ENCODE results near the gene IL6R.

The IL6R gene

DNA sequence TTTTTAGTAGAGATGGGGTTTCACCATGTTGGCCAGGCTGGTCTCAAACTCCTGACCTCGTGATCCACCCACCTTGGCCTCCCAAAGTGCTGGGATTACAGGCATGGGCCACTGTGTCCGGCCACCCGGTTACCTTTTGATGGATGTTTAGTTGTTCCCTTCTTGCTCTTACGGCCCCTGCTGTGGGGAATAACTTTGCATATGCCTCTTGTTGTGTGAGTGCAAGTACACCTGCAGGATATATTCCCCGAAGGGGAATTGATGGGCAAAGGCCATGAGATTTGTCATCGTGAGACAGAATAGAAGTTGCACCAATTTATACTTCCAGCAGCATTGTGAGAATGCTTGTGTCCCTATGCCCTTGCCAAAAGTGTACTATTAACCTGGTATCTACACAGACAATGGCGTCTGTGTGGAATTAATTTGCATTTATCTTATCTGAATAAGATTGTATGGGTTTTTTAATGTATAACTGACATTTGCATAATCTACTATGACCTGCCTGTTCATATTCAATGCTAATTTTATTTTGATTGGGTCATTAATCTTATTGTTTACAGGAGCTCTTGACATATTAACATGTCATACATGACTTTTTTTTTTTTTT lies 8.1 kb downstream of the IL6R start:
- H3K4me3 ChIP-seq (ENCODE audit: low read depth, low read length), result no peak overlapping the region
- in situ Hi-C loops (cut with HindIII; ENCODE audit: low sequenced_read_pairs), result no loop called here
- no peak for TF ChIP-seq CTCF (IDR thresholded peaks at IDR 0.05; ENCODE audit: low read depth, low read length, missing control alignments)
- no peak for DNase-seq (ENCODE audit: low read depth)

- no peak for DNase-seq (ENCODE audit: low read depth)
- no peak overlapping the region for H3K4me3 ChIP-seq (ENCODE audit: low read depth, low read length)
- in situ Hi-C loops (cut with HindIII; ENCODE audit: low sequenced_read_pairs), result no loop called here
- TF ChIP-seq CTCF (IDR thresholded peaks at IDR 0.05; ENCODE audit: low read depth, low read length, missing control alignments), result no peak
These were observed 9.5 kb downstream of the IL6R start for GRCh38 chr1:154414606-154415005.

- in situ Hi-C loops (cut with HindIII; ENCODE audit: low sequenced_read_pairs), result no loop called here
- no peak for TF ChIP-seq CTCF (IDR thresholded peaks at IDR 0.05; ENCODE audit: low read depth, low read length, missing control alignments)
- no peak overlapping the region for H3K4me3 ChIP-seq (ENCODE audit: low read depth, low read length)
- DNase-seq (ENCODE audit: low read depth), result no peak
These were observed 11.6 kb downstream of the IL6R start for GRCh38 chr1:154416471-154417337.

DNA sequence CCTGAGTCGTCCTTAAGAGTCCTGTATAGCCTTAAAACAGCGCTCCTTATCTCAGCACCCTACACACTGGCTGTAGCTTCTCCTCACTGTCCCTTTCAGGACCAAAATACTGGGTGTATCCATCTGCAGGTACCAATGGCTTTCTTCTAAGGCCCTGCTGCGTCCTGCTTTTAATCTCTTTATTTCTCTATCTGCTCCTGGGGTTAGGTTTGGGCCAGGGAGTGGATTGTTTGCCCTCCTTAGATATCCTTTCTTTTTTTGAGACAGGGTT lies 12.1 kb downstream of the IL6R start:
- no peak overlapping the region for H3K4me3 ChIP-seq (ENCODE audit: low read depth, low read length)
- DNase-seq (ENCODE audit: low read depth), result no peak
- in situ Hi-C loops (cut with HindIII; ENCODE audit: low sequenced_read_pairs), result no loop called here
- TF ChIP-seq CTCF (IDR thresholded peaks at IDR 0.05; ENCODE audit: low read depth, low read length, missing control alignments), result no peak

GRCh38 chr1:154418062-154418921 lies 13.1 kb downstream of the IL6R start:
- H3K4me3 ChIP-seq (ENCODE audit: low read depth, low read length), result no peak overlapping the region
- no peak for TF ChIP-seq CTCF (IDR thresholded peaks at IDR 0.05; ENCODE audit: low read depth, low read length, missing control alignments)
- in situ Hi-C loops (cut with HindIII; ENCODE audit: low sequenced_read_pairs), result no loop called here
- no peak for DNase-seq (ENCODE audit: low read depth)

GRCh38 chr1:154418923-154419619 lies 13.9 kb downstream of the IL6R start:
- in situ Hi-C loops (cut with HindIII; ENCODE audit: low sequenced_read_pairs), result no loop called here
- no peak overlapping the region for H3K4me3 ChIP-seq (ENCODE audit: low read depth, low read length)
- TF ChIP-seq CTCF (IDR thresholded peaks at IDR 0.05; ENCODE audit: low read depth, low read length, missing control alignments), result no peak
- DNase-seq (ENCODE audit: low read depth), result no peak

Data from astrocyte of the cerebellum (primary cell).